ENCODE measurements around the gene NRG2. TPM values are rescaled to one million over a fixed set of nuclear protein-coding genes. Genes with fewer than 3 reads are reported as not detected.

NRG2 gene
- total and polyA plus RNA-seq, 2 experiments from 2014 or later: 0.37 to 1.3 TPM

DNA sequence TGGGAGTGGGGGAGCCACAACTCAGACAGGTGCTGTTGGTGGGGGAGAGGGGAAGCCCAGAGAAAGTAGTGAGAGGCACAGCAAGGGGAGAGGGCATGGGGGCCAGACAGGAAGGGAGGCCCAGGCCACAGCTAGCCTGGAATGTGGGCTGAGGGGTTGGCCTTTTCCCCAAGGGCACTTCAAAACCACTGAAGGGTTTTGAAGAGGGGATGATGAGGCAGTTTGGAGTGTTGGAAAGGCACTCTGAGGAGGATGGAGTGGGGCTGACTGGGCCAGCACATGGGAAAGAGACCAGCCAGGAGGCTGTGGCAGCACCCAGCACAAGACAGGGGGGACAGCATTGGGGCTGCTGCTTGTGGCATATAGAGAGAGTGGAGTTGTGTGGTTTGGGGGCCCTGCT lies 243.7 kb downstream of the NRG2 start:
- Histone ChIP-seq H3F3A (replicated peaks; ENCODE audit: low read depth) (no peaks in the 10 kb centered on the region), H3K27ac (ENCODE audit: low read depth) (no peak overlapping the region), H3K27me3 (ENCODE audit: insufficient read depth) (peaks cover 56% of the 10 kb centered on the region), H3K36me3 (ENCODE audit: insufficient read depth) (no peaks in the 10 kb centered on the region), H3K79me2 (replicated peaks; ENCODE audit: insufficient read depth) (no peaks in the 10 kb centered on the region), H3K4me2 (no peak overlapping the region), H3K9me2 (ENCODE audit: insufficient read depth) (peaks cover 2% of the 10 kb centered on the region; the same call in 1 of the 2 replicates), H4K20me1 (replicated peaks; ENCODE audit: insufficient read depth) (no peaks in the 10 kb centered on the region; the same call in 1 of the 2 replicates), H3K4me1 (ENCODE audit: insufficient read depth) (peaks cover 6% of the 10 kb centered on the region; the same call in 1 of the 2 replicates), H2AFZ (no peak overlapping the region), H3K4me3 (no peak overlapping the region)
- no peaks in the 10 kb centered on the region; the same call in 1 of the 3 replicates for H3K9me3 Mint-ChIP-seq
- ATAC-seq (no peak), DNase-seq (ENCODE audit: low spot score) (no peak)
- no peaks in the 10 kb centered on the region; the same call in 2 of the 3 replicates for H3K36me3 Mint-ChIP-seq (ENCODE audit: low read depth)
- peaks cover 52% of the 10 kb centered on the region for H3K27me3 Mint-ChIP-seq (ENCODE audit: insufficient read depth, low read depth, poor library complexity)
- H3K4me1 Mint-ChIP-seq: peaks cover 7% of the 10 kb centered on the region
- H3K27ac Mint-ChIP-seq: no peak overlapping the region
- TF ChIP-seq, protein P1, sequence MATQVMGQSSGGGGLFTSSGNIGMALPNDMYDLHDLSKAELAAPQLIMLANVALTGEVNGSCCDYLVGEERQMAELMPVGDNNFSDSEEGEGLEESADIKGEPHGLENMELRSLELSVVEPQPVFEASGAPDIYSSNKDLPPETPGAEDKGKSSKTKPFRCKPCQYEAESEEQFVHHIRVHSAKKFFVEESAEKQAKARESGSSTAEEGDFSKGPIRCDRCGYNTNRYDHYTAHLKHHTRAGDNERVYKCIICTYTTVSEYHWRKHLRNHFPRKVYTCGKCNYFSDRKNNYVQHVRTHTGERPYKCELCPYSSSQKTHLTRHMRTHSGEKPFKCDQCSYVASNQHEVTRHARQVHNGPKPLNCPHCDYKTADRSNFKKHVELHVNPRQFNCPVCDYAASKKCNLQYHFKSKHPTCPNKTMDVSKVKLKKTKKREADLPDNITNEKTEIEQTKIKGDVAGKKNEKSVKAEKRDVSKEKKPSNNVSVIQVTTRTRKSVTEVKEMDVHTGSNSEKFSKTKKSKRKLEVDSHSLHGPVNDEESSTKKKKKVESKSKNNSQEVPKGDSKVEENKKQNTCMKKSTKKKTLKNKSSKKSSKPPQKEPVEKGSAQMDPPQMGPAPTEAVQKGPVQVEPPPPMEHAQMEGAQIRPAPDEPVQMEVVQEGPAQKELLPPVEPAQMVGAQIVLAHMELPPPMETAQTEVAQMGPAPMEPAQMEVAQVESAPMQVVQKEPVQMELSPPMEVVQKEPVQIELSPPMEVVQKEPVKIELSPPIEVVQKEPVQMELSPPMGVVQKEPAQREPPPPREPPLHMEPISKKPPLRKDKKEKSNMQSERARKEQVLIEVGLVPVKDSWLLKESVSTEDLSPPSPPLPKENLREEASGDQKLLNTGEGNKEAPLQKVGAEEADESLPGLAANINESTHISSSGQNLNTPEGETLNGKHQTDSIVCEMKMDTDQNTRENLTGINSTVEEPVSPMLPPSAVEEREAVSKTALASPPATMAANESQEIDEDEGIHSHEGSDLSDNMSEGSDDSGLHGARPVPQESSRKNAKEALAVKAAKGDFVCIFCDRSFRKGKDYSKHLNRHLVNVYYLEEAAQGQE (IDR thresholded peaks at IDR 0.05; ENCODE audit: unreplicated experiment): no peak
- TF ChIP-seq POLR2AphosphoS5 (IDR thresholded peaks at IDR 0.05; ENCODE audit: low read depth) (no peak), CREB1 (CRISPR knock-in tag; IDR thresholded peaks at IDR 0.05; ENCODE audit: low read depth) (no peak), ZNF114 (CRISPR knock-in tag; IDR thresholded peaks at IDR 0.05) (no peak), JUNB (IDR thresholded peaks at IDR 0.05; ENCODE audit: unreplicated experiment) (no peak), EZH2 (IDR thresholded peaks at IDR 0.05; ENCODE audit: low read depth, unreplicated experiment) (no peak)
- TF ChIP-seq, protein P2, sequence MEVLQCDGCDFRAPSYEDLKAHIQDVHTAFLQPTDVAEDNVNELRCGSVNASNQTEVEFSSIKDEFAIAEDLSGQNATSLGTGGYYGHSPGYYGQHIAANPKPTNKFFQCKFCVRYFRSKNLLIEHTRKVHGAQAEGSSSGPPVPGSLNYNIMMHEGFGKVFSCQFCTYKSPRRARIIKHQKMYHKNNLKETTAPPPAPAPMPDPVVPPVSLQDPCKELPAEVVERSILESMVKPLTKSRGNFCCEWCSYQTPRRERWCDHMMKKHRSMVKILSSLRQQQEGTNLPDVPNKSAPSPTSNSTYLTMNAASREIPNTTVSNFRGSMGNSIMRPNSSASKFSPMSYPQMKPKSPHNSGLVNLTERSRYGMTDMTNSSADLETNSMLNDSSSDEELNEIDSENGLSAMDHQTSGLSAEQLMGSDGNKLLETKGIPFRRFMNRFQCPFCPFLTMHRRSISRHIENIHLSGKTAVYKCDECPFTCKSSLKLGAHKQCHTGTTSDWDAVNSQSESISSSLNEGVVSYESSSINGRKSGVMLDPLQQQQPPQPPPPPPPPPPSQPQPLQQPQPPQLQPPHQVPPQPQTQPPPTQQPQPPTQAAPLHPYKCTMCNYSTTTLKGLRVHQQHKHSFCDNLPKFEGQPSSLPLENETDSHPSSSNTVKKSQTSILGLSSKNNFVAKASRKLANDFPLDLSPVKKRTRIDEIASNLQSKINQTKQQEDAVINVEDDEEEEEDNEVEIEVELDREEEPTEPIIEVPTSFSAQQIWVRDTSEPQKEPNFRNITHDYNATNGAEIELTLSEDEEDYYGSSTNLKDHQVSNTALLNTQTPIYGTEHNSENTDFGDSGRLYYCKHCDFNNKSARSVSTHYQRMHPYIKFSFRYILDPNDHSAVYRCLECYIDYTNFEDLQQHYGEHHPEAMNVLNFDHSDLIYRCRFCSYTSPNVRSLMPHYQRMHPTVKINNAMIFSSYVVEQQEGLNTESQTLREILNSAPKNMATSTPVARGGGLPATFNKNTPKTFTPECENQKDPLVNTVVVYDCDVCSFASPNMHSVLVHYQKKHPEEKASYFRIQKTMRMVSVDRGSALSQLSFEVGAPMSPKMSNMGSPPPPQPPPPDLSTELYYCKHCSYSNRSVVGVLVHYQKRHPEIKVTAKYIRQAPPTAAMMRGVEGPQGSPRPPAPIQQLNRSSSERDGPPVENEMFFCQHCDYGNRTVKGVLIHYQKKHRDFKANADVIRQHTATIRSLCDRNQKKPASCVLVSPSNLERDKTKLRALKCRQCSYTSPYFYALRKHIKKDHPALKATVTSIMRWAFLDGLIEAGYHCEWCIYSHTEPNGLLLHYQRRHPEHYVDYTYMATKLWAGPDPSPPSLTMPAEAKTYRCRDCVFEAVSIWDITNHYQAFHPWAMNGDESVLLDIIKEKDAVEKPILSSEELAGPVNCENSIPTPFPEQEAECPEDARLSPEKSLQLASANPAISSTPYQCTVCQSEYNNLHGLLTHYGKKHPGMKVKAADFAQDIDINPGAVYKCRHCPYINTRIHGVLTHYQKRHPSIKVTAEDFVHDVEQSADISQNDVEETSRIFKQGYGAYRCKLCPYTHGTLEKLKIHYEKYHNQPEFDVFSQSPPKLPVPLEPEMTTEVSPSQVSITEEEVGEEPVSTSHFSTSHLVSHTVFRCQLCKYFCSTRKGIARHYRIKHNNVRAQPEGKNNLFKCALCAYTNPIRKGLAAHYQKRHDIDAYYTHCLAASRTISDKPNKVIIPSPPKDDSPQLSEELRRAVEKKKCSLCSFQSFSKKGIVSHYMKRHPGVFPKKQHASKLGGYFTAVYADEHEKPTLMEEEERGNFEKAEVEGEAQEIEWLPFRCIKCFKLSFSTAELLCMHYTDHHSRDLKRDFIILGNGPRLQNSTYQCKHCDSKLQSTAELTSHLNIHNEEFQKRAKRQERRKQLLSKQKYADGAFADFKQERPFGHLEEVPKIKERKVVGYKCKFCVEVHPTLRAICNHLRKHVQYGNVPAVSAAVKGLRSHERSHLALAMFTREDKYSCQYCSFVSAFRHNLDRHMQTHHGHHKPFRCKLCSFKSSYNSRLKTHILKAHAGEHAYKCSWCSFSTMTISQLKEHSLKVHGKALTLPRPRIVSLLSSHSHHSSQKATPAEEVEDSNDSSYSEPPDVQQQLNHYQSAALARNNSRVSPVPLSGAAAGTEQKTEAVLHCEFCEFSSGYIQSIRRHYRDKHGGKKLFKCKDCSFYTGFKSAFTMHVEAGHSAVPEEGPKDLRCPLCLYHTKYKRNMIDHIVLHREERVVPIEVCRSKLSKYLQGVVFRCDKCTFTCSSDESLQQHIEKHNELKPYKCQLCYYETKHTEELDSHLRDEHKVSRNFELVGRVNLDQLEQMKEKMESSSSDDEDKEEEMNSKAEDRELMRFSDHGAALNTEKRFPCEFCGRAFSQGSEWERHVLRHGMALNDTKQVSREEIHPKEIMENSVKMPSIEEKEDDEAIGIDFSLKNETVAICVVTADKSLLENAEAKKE (CRISPR knock-in tag; IDR thresholded peaks at IDR 0.05): no peak
- no peak overlapping the region for H3K4me3 Mint-ChIP-seq

All from GM23338 (cell line).